ENCODE results near the gene CCDC85B.

Gene CCDC85B

DNA sequence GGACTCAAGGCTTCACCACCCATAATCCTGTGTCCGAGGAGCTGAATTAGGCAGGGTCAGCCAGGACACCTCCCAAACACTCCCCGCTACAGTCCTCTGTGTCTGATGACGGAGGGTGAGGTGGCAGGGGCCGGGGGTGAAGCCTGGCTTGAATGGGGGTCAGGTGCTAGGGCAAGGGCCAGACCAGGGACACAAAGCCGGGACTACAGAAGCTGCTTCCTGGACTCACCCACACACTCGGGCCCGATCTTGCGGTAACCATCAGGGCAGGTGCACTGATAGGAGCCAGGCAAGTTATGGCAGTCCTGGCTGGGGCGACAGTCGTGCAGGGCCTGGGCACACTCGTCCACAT is 20.2 kb upstream of the CCDC85B start:
- Histone ChIP-seq H2AK5ac (ENCODE audit: low read length) (no peak overlapping the region), H3K27ac (ENCODE audit: low read depth, low read length) (no peak overlapping the region), H3K4me2 (ENCODE audit: low read length) (no peak overlapping the region), H3K9ac (ENCODE audit: low read length) (no peak overlapping the region), H3K79me2 (ENCODE audit: control insufficient read depth, insufficient read depth, low read length) (no peaks in the 10 kb centered on the region), H3K4ac (ENCODE audit: low read depth, low read length) (no peak overlapping the region), H2BK15ac (replicated peaks; ENCODE audit: low read depth) (no peak overlapping the region), H2BK120ac (ENCODE audit: low read depth, low read length) (no peak overlapping the region), H3K27me3 (ENCODE audit: insufficient read depth, low read length, poor library complexity) (no peaks in the 10 kb centered on the region), H3K4me3 (ENCODE audit: low read length) (no peak overlapping the region), H3K56ac (ENCODE audit: low read length) (no peak overlapping the region), H3K36me3 (ENCODE audit: control insufficient read depth, insufficient read depth, low read length) (peaks cover 4% of the 10 kb centered on the region), H4K8ac (ENCODE audit: low read depth, low read length) (no peak overlapping the region), H3K4me1 (ENCODE audit: control insufficient read depth, low read depth, low read length) (no peaks in the 10 kb centered on the region), H3K79me1 (ENCODE audit: low read length) (no peaks in the 10 kb centered on the region), H3K23ac (ENCODE audit: low read length) (no peak overlapping the region), H2BK5ac (ENCODE audit: low read length) (no peak overlapping the region), H4K5ac (ENCODE audit: low read length) (no peak overlapping the region), H3K18ac (ENCODE audit: low read length) (no peak overlapping the region)
- no peak for DNase-seq
- no CpG with 5 or more reads among the region's 11 CpGs for WGBS (ENCODE audit: extremely low coverage, insufficient coverage, low lambda C conversion rate)

- H3K4me1 ChIP-seq (ENCODE audit: control insufficient read depth, low read depth, low read length) = no peaks in the 10 kb centered on the region
- H4K8ac ChIP-seq (ENCODE audit: low read depth, low read length) = no peak overlapping the region
- H3K27me3 ChIP-seq (ENCODE audit: insufficient read depth, low read length, poor library complexity) = no peaks in the 10 kb centered on the region
- H3K4me2 ChIP-seq (ENCODE audit: low read length) = no peak overlapping the region
- H3K23ac ChIP-seq (ENCODE audit: low read length) = no peak overlapping the region
- H3K79me1 ChIP-seq (ENCODE audit: low read length) = no peaks in the 10 kb centered on the region
- no peak overlapping the region for H4K5ac ChIP-seq (ENCODE audit: low read length)
- H2BK5ac ChIP-seq (ENCODE audit: low read length) = no peak overlapping the region
- H2BK15ac ChIP-seq (replicated peaks; ENCODE audit: low read depth) = no peak overlapping the region
- H3K36me3 ChIP-seq (ENCODE audit: control insufficient read depth, insufficient read depth, low read length) = peaks cover 1% of the 10 kb centered on the region
- no CpG with 5 or more reads among the region's 24 CpGs for WGBS (ENCODE audit: extremely low coverage, insufficient coverage, low lambda C conversion rate)
- H3K18ac ChIP-seq (ENCODE audit: low read length) = no peak overlapping the region
- no peak overlapping the region for H2BK120ac ChIP-seq (ENCODE audit: low read depth, low read length)
- H3K4ac ChIP-seq (ENCODE audit: low read depth, low read length) = no peak overlapping the region
- no peak overlapping the region for H3K4me3 ChIP-seq (ENCODE audit: low read length)
- H3K79me2 ChIP-seq (ENCODE audit: control insufficient read depth, insufficient read depth, low read length) = no peaks in the 10 kb centered on the region
- peak overlapping the region; percentile 93 for H3K56ac ChIP-seq (ENCODE audit: low read length)
- H2AK5ac ChIP-seq (ENCODE audit: low read length) = no peak overlapping the region
- peak overlapping the region; percentile 64 for H3K9ac ChIP-seq (ENCODE audit: low read length)
- H3K27ac ChIP-seq (ENCODE audit: low read depth, low read length) = no peak overlapping the region
- no peak for DNase-seq
These were observed 19.5 kb upstream of the CCDC85B start for GRCh38 chr11:65870706-65871681.

DNA sequence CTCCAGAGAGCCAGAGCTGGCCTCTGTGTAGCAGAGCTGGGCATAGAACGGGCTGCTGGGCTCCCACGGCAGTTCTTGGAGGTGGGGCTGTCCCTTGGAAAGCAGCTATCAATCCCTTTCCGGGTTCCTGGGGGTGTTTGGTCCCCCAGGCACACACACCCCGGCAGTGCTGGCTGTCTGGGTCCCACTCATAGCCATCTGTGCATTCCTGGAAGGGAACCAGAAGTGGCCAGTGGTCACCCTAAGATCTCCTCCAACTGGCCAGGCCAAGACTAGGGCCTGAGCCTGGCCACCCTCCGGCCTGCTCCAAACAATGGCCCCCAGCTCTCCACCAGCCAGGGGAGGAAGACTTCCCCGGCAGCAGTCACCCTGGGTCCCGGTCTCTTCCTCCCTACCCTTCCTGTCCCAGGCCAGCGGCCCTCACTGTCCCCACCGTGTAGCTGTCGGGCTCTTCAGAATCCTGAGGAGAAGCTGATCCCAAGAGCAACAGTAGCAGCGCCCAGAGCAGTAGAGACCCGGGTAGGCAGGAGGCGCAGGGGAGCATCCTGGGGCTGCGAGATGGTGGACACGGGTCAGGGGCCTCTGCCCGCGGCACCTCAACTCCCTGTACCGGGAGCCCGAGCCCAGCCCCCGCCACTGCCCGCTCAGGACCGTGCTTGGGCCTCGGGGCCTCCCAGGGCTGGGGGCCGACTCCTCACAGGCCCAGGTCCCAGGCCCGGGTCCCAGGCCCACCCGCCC is 18.5 kb upstream of the CCDC85B start:
- peak overlapping the region; percentile 13 for H3K4me2 ChIP-seq (ENCODE audit: low read length)
- H3K36me3 ChIP-seq (ENCODE audit: control insufficient read depth, insufficient read depth, low read length) = no peaks in the 10 kb centered on the region
- DNase-seq = peak; percentile 62
- no peak overlapping the region for H2BK15ac ChIP-seq (replicated peaks; ENCODE audit: low read depth)
- H3K79me1 ChIP-seq (ENCODE audit: low read length) = no peaks in the 10 kb centered on the region
- peak overlapping the region; percentile 38 for H2BK120ac ChIP-seq (ENCODE audit: low read depth, low read length)
- WGBS (ENCODE audit: extremely low coverage, insufficient coverage, low lambda C conversion rate) = no CpG with 5 or more reads among the region's 26 CpGs
- H3K4me3 ChIP-seq (ENCODE audit: low read length) = no peak overlapping the region
- no peaks in the 10 kb centered on the region for H3K27me3 ChIP-seq (ENCODE audit: insufficient read depth, low read length, poor library complexity)
- no peak overlapping the region for H4K8ac ChIP-seq (ENCODE audit: low read depth, low read length)
- H4K5ac ChIP-seq (ENCODE audit: low read length) = no peak overlapping the region
- peak overlapping the region; percentile 64 for H3K9ac ChIP-seq (ENCODE audit: low read length)
- H3K56ac ChIP-seq (ENCODE audit: low read length) = peak overlapping the region; percentile 93
- H3K18ac ChIP-seq (ENCODE audit: low read length) = peak overlapping the region; percentile 94
- no peak overlapping the region for H2BK5ac ChIP-seq (ENCODE audit: low read length)
- H3K27ac ChIP-seq (ENCODE audit: low read depth, low read length) = no peak overlapping the region
- H3K4me1 ChIP-seq (ENCODE audit: control insufficient read depth, low read depth, low read length) = no peaks in the 10 kb centered on the region
- no peak overlapping the region for H2AK5ac ChIP-seq (ENCODE audit: low read length)
- peak overlapping the region; percentile 29 for H3K23ac ChIP-seq (ENCODE audit: low read length)
- H3K4ac ChIP-seq (ENCODE audit: low read depth, low read length) = peak overlapping the region; percentile 88
- H3K79me2 ChIP-seq (ENCODE audit: control insufficient read depth, insufficient read depth, low read length) = no peaks in the 10 kb centered on the region

DNA sequence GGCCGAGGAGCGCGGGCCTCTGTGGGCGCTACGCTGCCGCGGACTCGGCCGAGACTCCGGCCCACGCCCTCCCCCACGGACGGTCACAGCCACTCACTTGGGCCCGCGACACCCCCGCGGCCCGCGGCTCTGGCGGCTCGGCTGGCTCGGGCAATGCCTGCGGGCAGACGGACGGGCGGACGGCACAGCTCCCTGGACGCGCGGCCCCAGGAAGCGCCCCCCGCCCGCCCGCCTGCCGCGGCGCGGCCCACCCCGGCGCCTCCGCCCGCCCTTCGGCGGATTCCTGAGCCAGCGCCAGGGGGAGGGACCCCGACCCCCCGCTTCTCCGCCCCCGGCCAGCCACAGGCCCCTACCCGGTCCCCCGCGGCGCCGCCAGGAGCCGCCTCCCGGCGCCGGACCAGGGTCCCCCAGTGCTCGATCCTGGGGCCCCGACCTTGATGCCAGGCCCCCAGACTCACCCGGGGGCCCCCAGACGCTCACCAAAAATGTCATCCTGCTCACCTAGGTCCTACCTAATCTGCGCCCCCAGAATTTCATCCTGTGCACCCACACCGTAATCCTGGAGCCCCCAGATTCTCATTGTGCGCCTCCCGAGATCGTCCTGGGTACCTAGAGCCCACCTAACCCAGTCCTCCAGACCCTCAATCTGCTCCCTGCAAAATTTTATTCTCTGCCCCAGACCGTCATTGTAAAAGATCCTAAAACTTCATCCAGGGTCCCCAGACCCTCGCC is 17.7 kb upstream of the CCDC85B start, which contains the start of gene EFEMP2:
Gene EFEMP2, minus strand, starts transcription at position 215 of the 732 bp plus-strand sequence. CDS start 446 bp downstream, outside the sequence.
- no peak for DNase-seq
- H3K79me1 ChIP-seq (ENCODE audit: low read length) = no peaks in the 10 kb centered on the region
- peak within 1 kb of the TSS; percentile 88 for H3K4ac ChIP-seq (ENCODE audit: low read depth, low read length)
- H3K4me2 ChIP-seq (ENCODE audit: low read length) = peak within 1 kb of the TSS; percentile 99
- peak within 1 kb of the TSS; percentile 99 for H3K23ac ChIP-seq (ENCODE audit: low read length)
- no peaks in the 10 kb centered on the region for H3K79me2 ChIP-seq (ENCODE audit: control insufficient read depth, insufficient read depth, low read length)
- H4K8ac ChIP-seq (ENCODE audit: low read depth, low read length) = no peak within 1 kb of the TSS
- peak within 1 kb of the TSS; percentile 93 for H3K56ac ChIP-seq (ENCODE audit: low read length)
- H3K9ac ChIP-seq (ENCODE audit: low read length) = peak within 1 kb of the TSS; percentile 88
- H3K18ac ChIP-seq (ENCODE audit: low read length) = peak within 1 kb of the TSS; percentile 94
- no peak within 1 kb of the TSS for H4K5ac ChIP-seq (ENCODE audit: low read length)
- H3K4me3 ChIP-seq (ENCODE audit: low read length) = peak within 1 kb of the TSS; percentile 59
- no peak within 1 kb of the TSS for H3K27ac ChIP-seq (ENCODE audit: low read depth, low read length)
- no peaks in the 10 kb centered on the region for H3K4me1 ChIP-seq (ENCODE audit: control insufficient read depth, low read depth, low read length)
- H2BK5ac ChIP-seq (ENCODE audit: low read length) = no peak within 1 kb of the TSS
- H3K36me3 ChIP-seq (ENCODE audit: control insufficient read depth, insufficient read depth, low read length) = no peaks in the 10 kb centered on the region
- no CpG with 5 or more reads among the region's 69 CpGs for WGBS (ENCODE audit: extremely low coverage, insufficient coverage, low lambda C conversion rate)
- H2BK15ac ChIP-seq (replicated peaks; ENCODE audit: low read depth) = no peak within 1 kb of the TSS
- no peaks in the 10 kb centered on the region for H3K27me3 ChIP-seq (ENCODE audit: insufficient read depth, low read length, poor library complexity)
- no peak within 1 kb of the TSS for H2AK5ac ChIP-seq (ENCODE audit: low read length)
- peak within 1 kb of the TSS; percentile 38 for H2BK120ac ChIP-seq (ENCODE audit: low read depth, low read length)

- H3K79me2 ChIP-seq (ENCODE audit: control insufficient read depth, insufficient read depth, low read length) = no peaks in the 10 kb centered on the region
These were observed 16.9 kb upstream of the CCDC85B start for GRCh38 chr11:65873318-65874156.

More at GRCh38 chr11:65873318-65874156, 16.9 kb upstream of the CCDC85B start:
- Histone ChIP-seq H3K4me2 (ENCODE audit: low read length) (peak overlapping the region; percentile 99), H3K23ac (ENCODE audit: low read length) (peak overlapping the region; percentile 99), H3K27ac (ENCODE audit: low read depth, low read length) (no peak overlapping the region), H3K79me1 (ENCODE audit: low read length) (no peaks in the 10 kb centered on the region), H2AK5ac (ENCODE audit: low read length) (no peak overlapping the region), H3K4ac (ENCODE audit: low read depth, low read length) (no peak overlapping the region), H3K56ac (ENCODE audit: low read length) (peak overlapping the region; percentile 93), H3K9ac (ENCODE audit: low read length) (peak overlapping the region; percentile 84), H2BK5ac (ENCODE audit: low read length) (no peak overlapping the region), H3K27me3 (ENCODE audit: insufficient read depth, low read length, poor library complexity) (no peaks in the 10 kb centered on the region), H2BK15ac (replicated peaks; ENCODE audit: low read depth) (no peak overlapping the region), H3K4me1 (ENCODE audit: control insufficient read depth, low read depth, low read length) (no peaks in the 10 kb centered on the region), H4K8ac (ENCODE audit: low read depth, low read length) (no peak overlapping the region), H4K5ac (ENCODE audit: low read length) (no peak overlapping the region), H3K4me3 (ENCODE audit: low read length) (peak overlapping the region; percentile 59), H2BK120ac (ENCODE audit: low read depth, low read length) (no peak overlapping the region), H3K18ac (ENCODE audit: low read length) (peak overlapping the region; percentile 94), H3K36me3 (ENCODE audit: control insufficient read depth, insufficient read depth, low read length) (no peaks in the 10 kb centered on the region)
- WGBS (ENCODE audit: extremely low coverage, insufficient coverage, low lambda C conversion rate) = no CpG with 5 or more reads among the region's 54 CpGs
- peak; percentile 93 for DNase-seq

Data from mesendoderm (in vitro differentiated cells).